Fibroblast of the aortic adventitia (primary cell): ENCODE data around the gene MCU. TPM values are rescaled to one million over a fixed set of nuclear protein-coding genes. Genes with fewer than 3 reads are reported as not detected.
"Not testable (repeated sequence)": the region's sequence is repeated elsewhere in the genome, so short reads cannot be mapped to it uniquely, and the experiment has no call there.

Experiments
- DNase-seq: peaks from one replicate; pipeline ENCODE4 v3.0.0-alpha.2; 2010; ENCODE audit warnings: low read depth
- H3K4me3 ChIP-seq: 2 replicates; pipeline ENCODE4 v1.5.1; 2011; ENCODE audit warnings: low read depth, mild to moderate bottlenecking, control low read depth, low read length, moderate library complexity
- CTCF ChIP-seq: IDR thresholded peaks from 2 replicates; pipeline ENCODE4 v1.5.1; 2011; ENCODE audit warnings: mild to moderate bottlenecking, low read length, control low read depth, inconsistent platforms; ENCODE audit not compliant: insufficient read depth
- total RNA-seq: library from RNA; depleted of rRNA; stranded (reverse); fragments of >200 nt; gene quantifications from 2 replicates; pipeline ENCODE4 v1.2.3, GENCODE V29; 2012; ENCODE audit warnings: low replicate concordance

MCU gene
- total RNA-seq, 1 donor: 32.5 TPM

DNA sequence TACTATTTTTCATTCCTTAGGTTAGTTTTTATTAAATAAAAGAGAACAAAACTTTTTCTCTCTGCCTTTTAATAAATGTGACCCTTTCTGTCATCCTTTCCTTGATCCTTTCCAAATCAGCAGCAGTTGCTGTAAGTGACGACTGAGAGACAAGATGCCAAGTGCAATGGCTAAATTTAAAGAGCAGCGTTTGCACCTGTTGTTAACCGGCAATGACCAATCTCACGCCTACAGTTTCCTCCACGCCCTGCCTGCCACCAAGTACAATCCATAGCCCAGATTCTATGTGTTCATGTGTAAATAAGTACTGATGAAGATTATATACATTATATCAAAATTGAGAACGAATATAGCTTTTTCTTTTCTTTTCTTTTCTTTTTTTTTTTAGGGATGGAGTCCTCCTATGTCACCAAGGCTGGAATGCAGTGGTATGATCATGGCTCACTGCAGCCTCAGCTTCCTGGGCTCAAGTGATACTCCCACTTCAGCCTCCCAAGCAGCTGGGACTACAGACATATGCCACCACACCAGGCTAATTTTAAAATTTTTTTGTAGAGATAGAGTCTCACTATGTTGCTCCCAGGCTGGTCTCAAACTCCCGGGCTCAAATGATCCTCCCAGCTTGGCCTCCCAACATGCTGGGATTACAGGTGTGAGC, 6.5 kb upstream of the MCU start:
- no peak for DNase-seq
- TF ChIP-seq CTCF: no peak
- no peak overlapping the region for H3K4me3 ChIP-seq

DNA sequence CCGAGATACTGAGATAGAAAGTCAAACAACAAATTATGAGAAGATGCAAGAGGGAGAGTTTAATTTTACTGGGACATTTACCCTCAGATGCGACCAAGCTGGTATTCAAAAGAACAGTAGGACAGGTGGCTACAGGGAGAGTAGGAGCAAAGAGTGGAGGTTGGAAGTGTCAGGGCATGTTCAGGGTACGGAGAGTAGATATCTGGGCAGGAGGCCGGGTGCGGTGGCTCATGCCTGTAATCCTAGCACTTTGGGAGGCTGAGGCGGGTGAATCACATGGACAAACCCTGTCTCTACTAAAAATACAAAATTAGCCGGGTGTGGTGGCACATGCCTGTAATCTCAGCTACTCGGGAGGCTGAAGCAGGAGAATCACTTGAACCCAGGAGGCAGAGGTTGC, 5.5 kb upstream of the MCU start:
- not testable (repeated sequence) for DNase-seq, H3K4me3 ChIP-seq

GRCh38 chr10:72687035-72687434, 4.9 kb upstream of the MCU start:
- no peak overlapping the region for H3K4me3 ChIP-seq
- no peak for TF ChIP-seq CTCF
- no peak for DNase-seq

DNA sequence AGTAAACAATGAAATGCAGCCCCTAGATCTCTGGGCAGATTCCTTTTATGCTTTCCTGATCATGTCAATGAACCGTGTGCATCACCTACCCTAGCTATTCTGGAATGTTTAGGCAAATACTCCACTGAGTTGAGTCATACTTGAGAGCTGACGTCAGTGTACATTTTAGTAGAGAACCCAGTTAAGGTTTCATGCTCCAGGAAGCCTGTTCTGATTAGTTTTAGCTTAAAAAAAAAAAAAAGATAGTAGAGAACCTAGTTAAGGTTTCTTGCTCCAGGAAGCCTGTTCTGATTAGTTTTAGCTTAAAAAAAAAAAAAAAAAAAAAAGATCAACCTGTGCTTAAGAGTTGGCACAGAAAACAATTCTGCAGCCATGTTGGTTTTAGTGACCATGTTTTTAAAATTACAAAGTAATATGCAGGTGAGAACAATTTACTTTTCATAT, 3.7 kb upstream of the MCU start:
- no peak for TF ChIP-seq CTCF
- H3K4me3 ChIP-seq: no peak overlapping the region
- DNase-seq: peak; percentile 83

DNA sequence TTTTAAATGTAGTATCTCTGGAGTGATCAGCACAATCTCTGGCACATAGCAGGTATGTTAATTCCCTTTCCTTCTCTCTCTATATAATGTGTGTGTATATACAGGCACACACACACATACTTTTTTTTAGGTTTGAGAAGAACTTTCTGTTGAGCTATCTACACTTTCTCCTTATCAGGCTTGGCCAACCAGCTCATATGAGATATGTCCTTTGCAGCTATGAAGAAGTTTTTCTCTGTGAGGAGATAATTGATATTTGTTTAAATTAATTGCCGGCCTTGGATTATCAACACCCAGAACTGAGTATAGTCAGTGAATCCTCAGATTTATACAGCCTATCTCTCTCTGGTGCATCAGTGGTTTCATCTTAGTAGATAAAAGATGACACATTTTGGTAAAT, 2.3 kb upstream of the MCU start:
- TF ChIP-seq CTCF: no peak
- DNase-seq: no peak
- no peak overlapping the region for H3K4me3 ChIP-seq

- DNase-seq: no peak
- no peak overlapping the region for H3K4me3 ChIP-seq
- no peak for TF ChIP-seq CTCF
These were observed 1.7 kb upstream of the MCU start for GRCh38 chr10:72690071-72690755.

GRCh38 chr10:72691470-72691862, 477 bp upstream of the MCU start:
- DNase-seq: no peak
- TF ChIP-seq CTCF: no peak
- peak overlapping the region; percentile 43 for H3K4me3 ChIP-seq
